Panc1 (cell line): ENCODE results near the gene FREM2. TPM values are rescaled to one million over a fixed set of nuclear protein-coding genes. Genes with fewer than 3 reads are reported as not detected.

Source experiments
- ATAC-seq: fragments of 200-7000 bp; cut with Tn5 transposase; 2 replicates; pipeline ENCODE4 v1.9.1; 2020; ENCODE audit warnings: mild to moderate bottlenecking, moderate library complexity
- BruUV-seq: library from RNA; stranded (reverse); fragments of 400-500 nt; replicated peaks from 2 replicates; lab custom pipeline; 2021; lab: Mats Ljungman, UMichigan
- CTCF ChIA-PET: fragments of 300-600 bp; sonication (Branson Sonifier 250); formaldehyde crosslinking; loops from one replicate; lab custom pipeline; 2022; ENCODE audit warnings: antibody characterized with exemption; lab: Charles Lee
- POLR2A ChIA-PET: fragments of 300-600 bp; sonication (Branson Sonifier 250); formaldehyde crosslinking; loops from one replicate; lab custom pipeline; 2022; ENCODE audit warnings: antibody characterized with exemption; lab: Charles Lee
- DNase-seq: peaks from one replicate; pipeline ENCODE4 v3.0.0-alpha.2; 2010; ENCODE audit warnings: low read depth, low spot score
- H3K27ac ChIP-seq: 2 replicates; pipeline ENCODE4 v1.5.1; 2011; ENCODE audit warnings: mild to moderate bottlenecking, low read length, inconsistent platforms
- H3K27me3 ChIP-seq: fragments of 200-500 bp; sonication (Bioruptor generic); 2 replicates; pipeline ENCODE4 v1.6.0; 2014; ENCODE audit warnings: low read length, inconsistent platforms; ENCODE audit not compliant: control insufficient read depth, insufficient read depth
- H3K36me3 ChIP-seq: fragments of 200-500 bp; sonication (Bioruptor generic); 2 replicates; pipeline ENCODE4 v1.5.1; 2014; ENCODE audit warnings: inconsistent platforms, mild to moderate bottlenecking, low read length, moderate library complexity; ENCODE audit not compliant: control insufficient read depth, insufficient read depth
- H3K4me1 ChIP-seq: 2 replicates; pipeline ENCODE4 v1.5.1; 2011; ENCODE audit warnings: inconsistent platforms, mild to moderate bottlenecking, low read length, moderate library complexity; ENCODE audit not compliant: control insufficient read depth, insufficient read depth
- H3K4me3 ChIP-seq, 2 experiments: 2 replicates each; pipeline ENCODE4 v1.5.1; 2011 to 2012; ENCODE audit warnings: low read depth in 2 of 2, low read length in 2 of 2, mild to moderate bottlenecking in 2 of 2, inconsistent platforms in 1 of 2, moderate library complexity in 1 of 2
- H3K9me3 ChIP-seq: fragments of 200-500 bp; sonication (Bioruptor generic); 2 replicates; pipeline ENCODE4 v1.5.1; 2014; ENCODE audit warnings: low read depth, mild to moderate bottlenecking, inconsistent platforms, low read length, moderate library complexity; ENCODE audit not compliant: control insufficient read depth, insufficient read depth
- CTCF ChIP-seq: fragments of 450-650 bp; IDR thresholded peaks from 2 replicates; pipeline ENCODE4 v1.5.1; 2017; ENCODE audit warnings: mild to moderate bottlenecking
- POLR2AphosphoS5 ChIP-seq: IDR thresholded peaks from 2 replicates; pipeline ENCODE4 v1.6.1; 2012; ENCODE audit warnings: mild to moderate bottlenecking, low read depth, low read length, moderate library complexity
- SIN3A ChIP-seq: IDR thresholded peaks from 2 replicates; pipeline ENCODE4 v1.6.1; 2012; ENCODE audit warnings: low read depth, mild to moderate bottlenecking, low read length, moderate library complexity, borderline replicate concordance; ENCODE audit not compliant: insufficient read depth
- TCF7L2 ChIP-seq: IDR thresholded peaks from 2 replicates; pipeline ENCODE4 v1.6.1; 2011; ENCODE audit warnings: mild to moderate bottlenecking, low read depth, low read length, inconsistent platforms
- in situ Hi-C: cut with HindIII; loops from 2 replicates; pipeline ENCODE4 v1.10.0; 2016; ENCODE audit warnings: low sequenced_read_pairs, low pct_unique_long_range_greater_than_20kb
- intact Hi-C: fragments of 100-400 bp; cut with micrococcal nuclease; formaldehyde crosslinking; loops from one replicate; pipeline ENCODE4 v1.10.0; 2022; ENCODE audit not compliant: unreplicated experiment
- total RNA-seq: library from RNA; stranded (reverse); gene quantifications from one replicate; pipeline ENCODE4 v1.2.1, GENCODE V29; 2021; ENCODE audit not compliant: unreplicated experiment
- TF ChIP-seq, protein P1 (sequence below), 2 experiments: IDR thresholded peaks; 2 replicates each; pipeline ENCODE4 v1.6.1; 2011 to 2012; ENCODE audit warnings: low read depth in 2 of 2, control low read depth in 1 of 2, low read length in 1 of 2, mild to moderate bottlenecking in 1 of 2, moderate library complexity in 1 of 2; ENCODE audit not compliant: insufficient read depth in 1 of 2

FREM2 gene
- total RNA-seq, 1 experiment from 2014 or later = 0.15 TPM

GRCh38 chr13:38830442-38831045, 143.7 kb downstream of the FREM2 start:
- in situ Hi-C loops = no loop called here
- ChIA-PET CTCF (no interaction called here), POLR2A (no interaction called here)
- no peak for TF ChIP-seq CTCF
- no peak for TF ChIP-seq POLR2AphosphoS5
- TF ChIP-seq TCF7L2 = no peak
- TF ChIP-seq SIN3A = no peak
- TF ChIP-seq, protein P1, sequence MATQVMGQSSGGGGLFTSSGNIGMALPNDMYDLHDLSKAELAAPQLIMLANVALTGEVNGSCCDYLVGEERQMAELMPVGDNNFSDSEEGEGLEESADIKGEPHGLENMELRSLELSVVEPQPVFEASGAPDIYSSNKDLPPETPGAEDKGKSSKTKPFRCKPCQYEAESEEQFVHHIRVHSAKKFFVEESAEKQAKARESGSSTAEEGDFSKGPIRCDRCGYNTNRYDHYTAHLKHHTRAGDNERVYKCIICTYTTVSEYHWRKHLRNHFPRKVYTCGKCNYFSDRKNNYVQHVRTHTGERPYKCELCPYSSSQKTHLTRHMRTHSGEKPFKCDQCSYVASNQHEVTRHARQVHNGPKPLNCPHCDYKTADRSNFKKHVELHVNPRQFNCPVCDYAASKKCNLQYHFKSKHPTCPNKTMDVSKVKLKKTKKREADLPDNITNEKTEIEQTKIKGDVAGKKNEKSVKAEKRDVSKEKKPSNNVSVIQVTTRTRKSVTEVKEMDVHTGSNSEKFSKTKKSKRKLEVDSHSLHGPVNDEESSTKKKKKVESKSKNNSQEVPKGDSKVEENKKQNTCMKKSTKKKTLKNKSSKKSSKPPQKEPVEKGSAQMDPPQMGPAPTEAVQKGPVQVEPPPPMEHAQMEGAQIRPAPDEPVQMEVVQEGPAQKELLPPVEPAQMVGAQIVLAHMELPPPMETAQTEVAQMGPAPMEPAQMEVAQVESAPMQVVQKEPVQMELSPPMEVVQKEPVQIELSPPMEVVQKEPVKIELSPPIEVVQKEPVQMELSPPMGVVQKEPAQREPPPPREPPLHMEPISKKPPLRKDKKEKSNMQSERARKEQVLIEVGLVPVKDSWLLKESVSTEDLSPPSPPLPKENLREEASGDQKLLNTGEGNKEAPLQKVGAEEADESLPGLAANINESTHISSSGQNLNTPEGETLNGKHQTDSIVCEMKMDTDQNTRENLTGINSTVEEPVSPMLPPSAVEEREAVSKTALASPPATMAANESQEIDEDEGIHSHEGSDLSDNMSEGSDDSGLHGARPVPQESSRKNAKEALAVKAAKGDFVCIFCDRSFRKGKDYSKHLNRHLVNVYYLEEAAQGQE (IDR thresholded peaks at IDR 0.05; ENCODE audit: insufficient read depth in 1 of 2, low read depth in 2 of 2, low read length in 1 of 2) = no peak
- no peak for ATAC-seq
- BruUV-seq = no TSS peak
- Histone ChIP-seq H3K4me3 (no peak overlapping the region), H3K9me3 (no peaks in the 10 kb centered on the region), H3K36me3 (no peaks in the 10 kb centered on the region), H3K27ac (no peak overlapping the region), H3K27me3 (no peaks in the 10 kb centered on the region), H3K4me1 (no peaks in the 10 kb centered on the region)
- no peak for DNase-seq
- intact Hi-C loops = no loop called here

DNA sequence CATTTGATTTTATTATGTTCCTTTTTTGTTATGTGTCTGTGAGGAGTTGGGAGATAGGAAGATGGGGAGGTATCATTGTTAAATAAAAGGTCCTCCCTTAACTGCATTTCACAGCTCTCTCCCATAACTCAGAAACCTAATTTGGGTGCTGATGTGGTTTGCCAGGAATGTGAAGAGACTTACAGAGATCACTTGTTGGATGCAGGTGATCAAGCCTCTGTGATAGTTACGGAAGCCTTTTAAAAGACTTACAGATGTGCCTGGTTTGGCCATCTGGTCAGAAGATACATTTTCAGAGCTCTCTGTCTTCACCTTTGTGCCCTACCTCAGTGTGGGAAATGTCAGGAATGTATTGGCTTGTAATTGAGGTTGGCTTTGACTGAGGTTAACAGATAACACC, 157.7 kb downstream of the FREM2 start:
- H3K9me3 ChIP-seq = no peaks in the 10 kb centered on the region
- H3K27ac ChIP-seq = no peak overlapping the region
- ChIA-PET CTCF (no interaction called here), POLR2A (no interaction called here)
- in situ Hi-C loops = no loop called here
- no peaks in the 10 kb centered on the region for H3K4me1 ChIP-seq
- no peaks in the 10 kb centered on the region for H3K36me3 ChIP-seq
- no peak for TF ChIP-seq TCF7L2
- TF ChIP-seq CTCF = no peak
- TF ChIP-seq, protein P1 (IDR thresholded peaks at IDR 0.05; ENCODE audit: insufficient read depth in 1 of 2, low read depth in 2 of 2, low read length in 1 of 2) = no peak
- TF ChIP-seq SIN3A = no peak
- TF ChIP-seq POLR2AphosphoS5 = no peak
- H3K4me3 ChIP-seq = no peak overlapping the region
- H3K27me3 ChIP-seq = no peaks in the 10 kb centered on the region
- ATAC-seq = no peak
- no TSS peak for BruUV-seq
- intact Hi-C loops = no loop called here
- DNase-seq = no peak
